H9 (cell line): ENCODE data around the gene ST3GAL6. TPM values are rescaled to one million over a fixed set of nuclear protein-coding genes. Genes with fewer than 3 reads are reported as not detected.

ENCODE experiments used
- DNase-seq: peaks from one replicate; pipeline ENCODE4 v3.0.0-alpha.2; 2017
- H2AFZ ChIP-seq: one replicate; pipeline ENCODE4 v1.6.1; 2013; ENCODE audit warnings: mild to moderate bottlenecking, low read length, control low read depth, moderate library complexity
- H2AK5ac ChIP-seq: 2 replicates; pipeline ENCODE4 v1.6.1; 2013; ENCODE audit warnings: low read length, control low read depth, mixed read lengths; ENCODE audit not compliant: insufficient read length
- H2BK120ac ChIP-seq: one replicate; pipeline ENCODE4 v1.6.1; 2013; ENCODE audit warnings: low read depth, mild to moderate bottlenecking, low read length, control low read depth, inconsistent platforms; ENCODE audit not compliant: poor library complexity, severe bottlenecking
- H2BK12ac ChIP-seq: 2 replicates; pipeline ENCODE4 v1.6.1; 2013; ENCODE audit warnings: low read length, control low read depth, mixed read lengths, low read depth; ENCODE audit not compliant: insufficient read length
- H2BK15ac ChIP-seq: 2 replicates; pipeline ENCODE4 v1.6.1; 2013; ENCODE audit warnings: low read depth, low read length, control low read depth
- H2BK20ac ChIP-seq: one replicate; pipeline ENCODE4 v1.6.1; 2013; ENCODE audit warnings: low read depth, mild to moderate bottlenecking, low read length, control low read depth, inconsistent platforms; ENCODE audit not compliant: poor library complexity, severe bottlenecking
- H2BK5ac ChIP-seq: 2 replicates; pipeline ENCODE4 v1.6.1; 2013; ENCODE audit warnings: low read length, control low read depth, mixed read lengths; ENCODE audit not compliant: insufficient read length
- H3K14ac ChIP-seq: 2 replicates; pipeline ENCODE4 v1.6.1; 2013; ENCODE audit warnings: low read length, control low read depth; ENCODE audit not compliant: insufficient read depth
- H3K18ac ChIP-seq: 2 replicates; pipeline ENCODE4 v1.6.1; 2013; ENCODE audit warnings: low read depth, mild to moderate bottlenecking, mixed read lengths, low read length, control low read depth; ENCODE audit not compliant: insufficient read length
- H3K23ac ChIP-seq: 2 replicates; pipeline ENCODE4 v1.6.1; 2013; ENCODE audit warnings: low read length, control low read depth, mixed read lengths, low read depth; ENCODE audit not compliant: insufficient read length
- H3K23me2 ChIP-seq: 2 replicates; pipeline ENCODE4 v1.6.1; 2013; ENCODE audit warnings: low read depth, mild to moderate bottlenecking, mixed read lengths, low read length, control low read depth; ENCODE audit not compliant: insufficient read length, poor library complexity, severe bottlenecking
- H3K27ac ChIP-seq: 2 replicates; pipeline ENCODE4 v1.5.1; 2013; ENCODE audit warnings: low read length, control low read depth, mixed read lengths, low read depth; ENCODE audit not compliant: insufficient read length
- H3K27me3 ChIP-seq: 2 replicates; pipeline ENCODE4 v1.6.1; 2013; ENCODE audit warnings: low read length, control low read depth, inconsistent platforms; ENCODE audit not compliant: insufficient read depth
- H3K4ac ChIP-seq: 2 replicates; pipeline ENCODE4 v1.6.1; 2013; ENCODE audit warnings: low read depth, mild to moderate bottlenecking, control low read depth, inconsistent platforms, low read length, moderate library complexity
- H3K4me1 ChIP-seq: 2 replicates; pipeline ENCODE4 v1.6.1; 2013; ENCODE audit warnings: low read length, control low read depth, inconsistent platforms; ENCODE audit not compliant: insufficient read depth
- H3K4me2 ChIP-seq: 2 replicates; pipeline ENCODE4 v1.6.1; 2013; ENCODE audit warnings: low read length, control low read depth, mixed read lengths; ENCODE audit not compliant: insufficient read length, insufficient read depth
- H3K56ac ChIP-seq: 2 replicates; pipeline ENCODE4 v1.6.1; 2013; ENCODE audit warnings: low read depth, mild to moderate bottlenecking, mixed read lengths, low read length, control low read depth; ENCODE audit not compliant: insufficient read length
- H3K79me1 ChIP-seq: 2 replicates; pipeline ENCODE4 v1.6.1; 2013; ENCODE audit warnings: low read depth, mild to moderate bottlenecking, moderate library complexity, low read length, control low read depth, inconsistent platforms; ENCODE audit not compliant: insufficient read depth, poor library complexity, severe bottlenecking
- H3K79me2 ChIP-seq: 2 replicates; pipeline ENCODE4 v1.6.1; 2013; ENCODE audit warnings: low read length, control low read depth, inconsistent platforms; ENCODE audit not compliant: insufficient read depth
- H3K9ac ChIP-seq: 2 replicates; pipeline ENCODE4 v1.6.1; 2013; ENCODE audit warnings: low read length, control low read depth, mixed read lengths; ENCODE audit not compliant: insufficient read length; ENCODE audit errors: extremely low read depth
- H3K9me3 ChIP-seq: one replicate; pipeline ENCODE4 v1.6.1; 2013; ENCODE audit warnings: low read depth, low read length, inconsistent platforms; ENCODE audit not compliant: control insufficient read depth
- H3T11ph ChIP-seq: one replicate; pipeline ENCODE4 v1.6.1; 2013; ENCODE audit warnings: mild to moderate bottlenecking, low read length, control low read depth, inconsistent platforms
- H4K20me1 ChIP-seq: one replicate; pipeline ENCODE4 v1.6.1; 2013; ENCODE audit not compliant: control insufficient read depth, insufficient read length, insufficient read depth
- H4K5ac ChIP-seq: 2 replicates; pipeline ENCODE4 v1.6.1; 2013; ENCODE audit warnings: low read depth, mild to moderate bottlenecking, mixed read lengths, low read length, control low read depth; ENCODE audit not compliant: insufficient read length
- H4K8ac ChIP-seq: replicated peaks from 2 replicates; pipeline ENCODE4 v1.6.1; 2013; ENCODE audit warnings: low read length, control low read depth, mixed read lengths, low read depth; ENCODE audit not compliant: insufficient read length
- H4K91ac ChIP-seq: 2 replicates; pipeline ENCODE4 v1.6.1; 2013; ENCODE audit warnings: low read depth, mild to moderate bottlenecking, moderate library complexity, mixed read lengths, low read length, control low read depth; ENCODE audit not compliant: insufficient read length
- H3K27ac Mint-ChIP-seq, 3 experiments: 2 replicates in 2 of 3; 3 replicates in 1 of 3; pipeline ENCODE4 v1.8.0; 2020 to 2021; ENCODE audit warnings: mixed read lengths in 3 of 3, mild to moderate bottlenecking in 1 of 3, moderate library complexity in 1 of 3
- H3K27me3 Mint-ChIP-seq: 2 replicates; pipeline ENCODE4 v1.8.0; 2021; ENCODE audit warnings: low read depth, mild to moderate bottlenecking, moderate library complexity, mixed read lengths
- H3K36me3 Mint-ChIP-seq, 3 experiments: 2 replicates in 2 of 3; 3 replicates in 1 of 3; pipeline ENCODE4 v1.8.0; 2020 to 2021; ENCODE audit warnings: low read depth in 3 of 3, mixed read lengths in 3 of 3; ENCODE audit not compliant: insufficient read depth in 1 of 3
- H3K4me1 Mint-ChIP-seq, 2 experiments: 2 replicates each; pipeline ENCODE4 v1.8.0; 2020; ENCODE audit warnings: mixed read lengths in 2 of 2
- H3K4me3 Mint-ChIP-seq, 2 experiments: 2 replicates in 1 of 2; 3 replicates in 1 of 2; pipeline ENCODE4 v1.8.0; 2020 to 2021; ENCODE audit warnings: mild to moderate bottlenecking in 2 of 2, mixed read lengths in 2 of 2, moderate library complexity in 1 of 2
- H3K9me3 Mint-ChIP-seq, 2 experiments: 2 replicates in 1 of 2; 3 replicates in 1 of 2; pipeline ENCODE4 v1.8.0; 2020; ENCODE audit warnings: mild to moderate bottlenecking in 2 of 2, mixed read lengths in 2 of 2, moderate library complexity in 1 of 2
- WGBS: extraction: QIAGEN DNeasy Blood & Tissue Kit; methylation state at CpG from one replicate; pipeline ENCODE4 v1.1.7; 2013; ENCODE audit warnings: missing lambda C conversion rate, low lambda C conversion rate, mixed read lengths; ENCODE audit not compliant: insufficient read length; ENCODE audit errors: extremely low coverage; 5-methylcytosine and 5-hydroxymethylcytosine counted together
- total RNA-seq: library from RNA; stranded (reverse); gene quantifications from 2 replicates; pipeline ENCODE4 v1.2.1, GENCODE V29; 2021
- TF ChIP-seq, protein P1 (sequence below): fragments of 200-600 bp; sonication (generic); conservative IDR thresholded peaks from 3 replicates; pipeline ENCODE4 v1.8.0; 2021; ENCODE audit warnings: antibody characterized with exemption, mild to moderate bottlenecking

Gene ST3GAL6
- total RNA-seq, 1 experiment from 2014 or later: 6.4 TPM

DNA sequence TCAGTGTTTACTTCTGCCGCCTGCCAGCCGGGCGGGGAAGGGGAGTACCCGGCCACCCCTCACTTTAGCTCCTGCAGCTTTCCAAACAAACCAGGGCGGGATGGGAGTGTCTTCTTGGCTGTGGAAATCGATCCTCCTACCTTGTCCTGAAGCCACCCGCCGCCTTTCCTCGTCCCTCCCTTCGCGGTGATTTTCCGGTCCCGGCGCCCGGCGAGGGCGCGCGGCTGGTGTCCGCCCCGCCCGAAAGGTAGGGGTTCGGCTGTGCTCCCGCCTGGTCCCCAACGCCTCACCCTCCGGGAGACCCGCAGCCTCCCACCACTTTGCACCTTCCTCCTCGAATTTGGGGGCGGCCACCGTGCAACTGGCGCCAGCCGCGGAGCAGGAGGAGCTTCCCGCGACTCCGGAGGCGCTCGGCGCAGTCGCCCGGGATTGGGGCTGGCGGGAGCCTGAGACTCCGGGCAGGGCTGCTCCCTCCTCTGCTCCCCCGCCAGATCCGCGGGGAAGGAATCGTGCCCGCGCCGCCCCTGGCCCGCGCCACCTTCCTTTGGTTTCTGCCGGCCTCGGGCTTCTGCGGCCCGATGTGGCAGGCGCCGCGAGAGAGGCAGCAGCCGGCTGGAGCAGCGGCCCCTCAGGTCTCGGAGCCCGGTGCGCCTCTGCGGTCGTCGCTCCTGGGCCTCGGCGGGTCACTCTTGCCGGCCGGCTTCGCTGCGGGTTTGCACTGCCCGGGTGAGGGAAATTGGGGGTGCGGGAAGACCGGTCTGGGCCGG lies 30.7 kb upstream of the ST3GAL6 start:
- Histone ChIP-seq H3K56ac (no peak overlapping the region), H2BK20ac (no peak overlapping the region), H3T11ph (no peak overlapping the region), H3K23ac (no peak overlapping the region), H3K4me2 (peak overlapping the region; percentile 89), H2BK12ac (no peak overlapping the region), H2BK15ac (no peak overlapping the region), H4K5ac (no peak overlapping the region), H3K4me1 (no peaks in the 10 kb centered on the region), H3K4ac (no peak overlapping the region), H3K27me3 (peaks cover 10% of the 10 kb centered on the region; the same call in 1 of the 2 replicates), H3K79me1 (no peaks in the 10 kb centered on the region), H2AK5ac (no peak overlapping the region), H2AFZ (no peak overlapping the region), H3K14ac (peak overlapping the region; percentile 67), H4K20me1 (no peaks in the 10 kb centered on the region), H2BK5ac (no peak overlapping the region), H3K79me2 (no peaks in the 10 kb centered on the region), H2BK120ac (no peak overlapping the region), H4K8ac (no peak overlapping the region), H3K27ac (no peak overlapping the region), H3K9ac (peak overlapping the region; percentile 0), H3K23me2 (peaks cover 21% of the 10 kb centered on the region), H3K9me3 (no peaks in the 10 kb centered on the region), H3K18ac (no peak overlapping the region), H4K91ac (no peak overlapping the region)
- DNase-seq: peak; percentile 72
- Mint-ChIP-seq H3K36me3 (no peaks in the 10 kb centered on the region), H3K27ac (peak overlapping the region in 1 of 3 experiments; percentile 40; a peak in 2 of 7 replicates), H3K4me1 (peaks cover 19 to 26% of the 10 kb centered on the region in 2 experiments), H3K9me3 (no peaks in the 10 kb centered on the region; a peak in 1 of 5 replicates), H3K27me3 (peaks cover 48% of the 10 kb centered on the region), H3K4me3 (peak overlapping the region; percentile 77 to 88)
- TF ChIP-seq, protein P1, sequence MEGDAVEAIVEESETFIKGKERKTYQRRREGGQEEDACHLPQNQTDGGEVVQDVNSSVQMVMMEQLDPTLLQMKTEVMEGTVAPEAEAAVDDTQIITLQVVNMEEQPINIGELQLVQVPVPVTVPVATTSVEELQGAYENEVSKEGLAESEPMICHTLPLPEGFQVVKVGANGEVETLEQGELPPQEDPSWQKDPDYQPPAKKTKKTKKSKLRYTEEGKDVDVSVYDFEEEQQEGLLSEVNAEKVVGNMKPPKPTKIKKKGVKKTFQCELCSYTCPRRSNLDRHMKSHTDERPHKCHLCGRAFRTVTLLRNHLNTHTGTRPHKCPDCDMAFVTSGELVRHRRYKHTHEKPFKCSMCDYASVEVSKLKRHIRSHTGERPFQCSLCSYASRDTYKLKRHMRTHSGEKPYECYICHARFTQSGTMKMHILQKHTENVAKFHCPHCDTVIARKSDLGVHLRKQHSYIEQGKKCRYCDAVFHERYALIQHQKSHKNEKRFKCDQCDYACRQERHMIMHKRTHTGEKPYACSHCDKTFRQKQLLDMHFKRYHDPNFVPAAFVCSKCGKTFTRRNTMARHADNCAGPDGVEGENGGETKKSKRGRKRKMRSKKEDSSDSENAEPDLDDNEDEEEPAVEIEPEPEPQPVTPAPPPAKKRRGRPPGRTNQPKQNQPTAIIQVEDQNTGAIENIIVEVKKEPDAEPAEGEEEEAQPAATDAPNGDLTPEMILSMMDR: no peak
- WGBS: no CpG with 5 or more reads among the region's 77 CpGs
